GM20431 (cell line): Measurements from ENCODE around the gene C1QB.

Experiments
- in situ Hi-C: fragments of 300-500 bp; cut with MseI, MboI; formaldehyde crosslinking; loops from one replicate; pipeline ENCODE4 v1.15.0; 2020; ENCODE audit warnings: low sequenced_read_pairs; ENCODE audit not compliant: unreplicated experiment

Gene C1QB

GRCh38 chr1:22685591-22686059, 32.6 kb downstream of the C1QB start:
- in situ Hi-C loops = no loop called here

GRCh38 chr1:22687191-22687590, 34.2 kb downstream of the C1QB start:
- in situ Hi-C loops = no loop called here

- in situ Hi-C loops = no loop called here
These were observed 35.4 kb downstream of the C1QB start for GRCh38 chr1:22688466-22688865.

- in situ Hi-C loops = no loop called here
These were observed 36.5 kb downstream of the C1QB start for GRCh38 chr1:22689505-22689904.

GRCh38 chr1:22691031-22691753, 38.2 kb downstream of the C1QB start:
- in situ Hi-C loops = no loop called here

GRCh38 chr1:22694172-22694571, 41.1 kb downstream of the C1QB start:
- in situ Hi-C loops = no loop called here

GRCh38 chr1:22696610-22697009, 43.6 kb downstream of the C1QB start:
- in situ Hi-C loops = no loop called here

- in situ Hi-C loops = no loop called here
These were observed 44.9 kb downstream of the C1QB start for GRCh38 chr1:22697980-22698379.

- in situ Hi-C loops = loop anchor here (25.0 kb wide), 1 partner anchor 187 kb away; no protein-coding TSS in a partner anchor
These were observed 46.9 kb downstream of the C1QB start for GRCh38 chr1:22699681-22700520.

- in situ Hi-C loops = loop anchor here (25.0 kb wide), 1 partner anchor 185 kb away; no protein-coding TSS in a partner anchor
These were observed 49.5 kb downstream of the C1QB start for GRCh38 chr1:22702296-22703085.

- in situ Hi-C loops = loop anchor here (25.0 kb wide), 1 partner anchor 183 kb away; no protein-coding TSS in a partner anchor
These were observed 51.5 kb downstream of the C1QB start for GRCh38 chr1:22704440-22705067.

- in situ Hi-C loops = loop anchor here (25.0 kb wide), 1 partner anchor 182 kb away; no protein-coding TSS in a partner anchor
These were observed 52.5 kb downstream of the C1QB start for GRCh38 chr1:22705586-22705985.

- in situ Hi-C loops = loop anchor here (25.0 kb wide), 1 partner anchor 181 kb away; no protein-coding TSS in a partner anchor
These were observed 53.1 kb downstream of the C1QB start for GRCh38 chr1:22706100-22706499.

GRCh38 chr1:22708777-22709176, 55.7 kb downstream of the C1QB start:
- in situ Hi-C loops = loop anchor here (25.0 kb wide), 1 partner anchor 179 kb away; no protein-coding TSS in a partner anchor

- in situ Hi-C loops = loop anchor here (25.0 kb wide), 1 partner anchor 178 kb away; no protein-coding TSS in a partner anchor
These were observed 56.2 kb downstream of the C1QB start for GRCh38 chr1:22709227-22709626.

GRCh38 chr1:22709891-22710700, 57.1 kb downstream of the C1QB start:
- in situ Hi-C loops = loop anchor here (25.0 kb wide), 1 partner anchor 177 kb away; no protein-coding TSS in a partner anchor

GRCh38 chr1:22710701-22711049, 57.6 kb downstream of the C1QB start, which contains the start of gene EPHB2:
Gene EPHB2 (plus strand): TSS chr1:22710839. CDS start chr1:22710983, 144 bp downstream.
- in situ Hi-C loops = loop anchor here (25.0 kb wide), 1 partner anchor 177 kb away; no protein-coding TSS in a partner anchor

- in situ Hi-C loops = loop anchor here (25.0 kb wide), 1 partner anchor 176 kb away; no protein-coding TSS in a partner anchor
These were observed 58.0 kb downstream of the C1QB start for GRCh38 chr1:22711071-22711470.
